Measurements from ENCODE around the gene IRF9.

- TF ChIP-seq CTCF (IDR thresholded peaks at IDR 0.05) (no peak), POLR2A (IDR thresholded peaks at IDR 0.05) (no peak)
These were observed 26.5 kb downstream of the IRF9 start for GRCh38 chr14:24187539-24187915.
